Hindlimb muscle (tissue), 1 donor: ENCODE data around the gene POC1A. TPM values are rescaled to one million over a fixed set of nuclear protein-coding genes. Genes with fewer than 3 reads are reported as not detected.
"Not testable (repeated sequence)": the region's sequence is repeated elsewhere in the genome, so short reads cannot be mapped to it uniquely, and the experiment has no call there.

Experiments used
- DNase-seq: peaks from one replicate; pipeline ENCODE4 v3.0.0-alpha.2; 2013
- polyA plus RNA-seq: library from polyadenylated mRNA; unstranded; fragments of 120-200 nt; gene quantifications from one replicate; pipeline ENCODE4 v1.2.1, GENCODE V29; 2013; ENCODE audit not compliant: insufficient read length

Gene POC1A
- polyA plus RNA-seq, 1 donor, result 4.2 TPM

GRCh38 chr3:52183786-52184445 lies 29.7 kb upstream of the POC1A start:
- no peak for DNase-seq

GRCh38 chr3:52182691-52183090 lies 28.5 kb upstream of the POC1A start:
- DNase-seq, result no peak

- DNase-seq, result no peak
Measured at GRCh38 chr3:52182196-52182595, 28.0 kb upstream of the POC1A start.

GRCh38 chr3:52181543-52181942 lies 27.3 kb upstream of the POC1A start:
- DNase-seq, result no peak

- DNase-seq, result no peak
Measured at GRCh38 chr3:52178537-52178936, 24.3 kb upstream of the POC1A start.

- DNase-seq, result not testable (repeated sequence)
Measured at GRCh38 chr3:52178126-52178525, 23.9 kb upstream of the POC1A start.

GRCh38 chr3:52177701-52178042 lies 23.4 kb upstream of the POC1A start:
- DNase-seq, result no peak

GRCh38 chr3:52176951-52177700 lies 22.9 kb upstream of the POC1A start:
- no peak for DNase-seq

- DNase-seq, result no peak
Measured at GRCh38 chr3:52176180-52176752, 22.0 kb upstream of the POC1A start.

- DNase-seq, result no peak
Measured at GRCh38 chr3:52175416-52176179, 21.4 kb upstream of the POC1A start.

GRCh38 chr3:52174896-52175295 lies 20.7 kb upstream of the POC1A start:
- DNase-seq, result no peak

- DNase-seq, result no peak
Measured at GRCh38 chr3:52173101-52173500, 18.9 kb upstream of the POC1A start.

- no peak for DNase-seq
Measured at GRCh38 chr3:52172262-52172757, 18.1 kb upstream of the POC1A start.

- no peak for DNase-seq
Measured at GRCh38 chr3:52171514-52172261, 17.5 kb upstream of the POC1A start.

GRCh38 chr3:52170217-52170616 lies 16.0 kb upstream of the POC1A start:
- DNase-seq, result not testable (repeated sequence)

- no peak for DNase-seq
Measured at GRCh38 chr3:52167240-52167639, 13.0 kb upstream of the POC1A start.

- no peak for DNase-seq
Measured at GRCh38 chr3:52162250-52162872, 8.1 kb upstream of the POC1A start.

GRCh38 chr3:52159503-52159902 lies 5.3 kb upstream of the POC1A start:
- DNase-seq, result no peak

GRCh38 chr3:52155912-52156311 lies 1.7 kb upstream of the POC1A start:
- DNase-seq, result no peak

- no peak for DNase-seq
Measured at GRCh38 chr3:52153389-52154096, 680 bp downstream of the POC1A start.

- DNase-seq, result not testable (repeated sequence)
Measured at GRCh38 chr3:52151991-52152390, 2.2 kb downstream of the POC1A start.
